Mucosa of descending colon (tissue), 3 donors: ENCODE results near the gene GSTK1. TPM values are rescaled to one million over a fixed set of nuclear protein-coding genes. Genes with fewer than 3 reads are reported as not detected.

Experiments used
- ATAC-seq: fragments of 200-7000 bp; cut with Tn5 transposase; one replicate; pipeline ENCODE4 v1.9.1; 2020; ENCODE audit warnings: mild to moderate bottlenecking, moderate library complexity
- DNase-seq, 3 donors: peaks; one replicate each; pipeline ENCODE4 v3.0.0-alpha.2; 2020
- H3K36me3 ChIP-seq: fragments of 200-600 bp; one replicate; pipeline ENCODE4 v1.8.0; 2021; ENCODE audit warnings: low read depth, mild to moderate bottlenecking
- H3K4me1 ChIP-seq: fragments of 200-600 bp; one replicate; pipeline ENCODE4 v1.8.0; 2021; ENCODE audit warnings: low read depth, mild to moderate bottlenecking
- H3K4me3 ChIP-seq: fragments of 200-600 bp; one replicate; pipeline ENCODE4 v1.8.0; 2021; ENCODE audit warnings: mild to moderate bottlenecking
- H3K9me3 ChIP-seq: fragments of 200-600 bp; one replicate; pipeline ENCODE4 v1.8.0; 2021; ENCODE audit warnings: mild to moderate bottlenecking
- intact Hi-C, 2 donors: fragments of 100-400 bp; cut with DNase I in 1 of 2; cut with micrococcal nuclease in 1 of 2; formaldehyde crosslinking; loops; one replicate each; pipeline versions ENCODE4 v1.11.0 to v1.11.1; 2022; cut with DNase I, micrococcal nuclease
- total RNA-seq, 3 donors: library from RNA; stranded (reverse); fragmentation: NEBNext Ultra II Directional in 2 of 3; extraction: Animal tissue kit (Norgen Biotek cat#: 25700) in 2 of 3; gene quantifications; one replicate each; pipeline versions ENCODE4 v1.2.1 to v1.2.4, GENCODE V29; 2021 to 2023
- TF ChIP-seq, protein P1 (sequence below): fragments of 200-600 bp; IDR thresholded peaks from one replicate; pipeline ENCODE4 v1.8.0; 2022; ENCODE audit warnings: antibody characterized with exemption, mild to moderate bottlenecking
- donor health status: DM: no; HTN: no; CAD: no; lungs with moderate emphysema.
- donor health status: DM: no; HTN: no; CAD: no.
- donor health status: DM: no; HTN: yes; CAD: no.

The GSTK1 gene
- total RNA-seq, 3 donors from 2014 or later = 193 to 363 (median 355) TPM

GRCh38 chr7:143245123-143245522, 18.1 kb upstream of the GSTK1 start:
- Histone ChIP-seq H3K4me3 (no peak overlapping the region), H3K36me3 (peaks cover 3% of the 10 kb centered on the region), H3K9me3 (no peaks in the 10 kb centered on the region), H3K4me1 (peaks cover 21% of the 10 kb centered on the region)
- TF ChIP-seq, protein P1, sequence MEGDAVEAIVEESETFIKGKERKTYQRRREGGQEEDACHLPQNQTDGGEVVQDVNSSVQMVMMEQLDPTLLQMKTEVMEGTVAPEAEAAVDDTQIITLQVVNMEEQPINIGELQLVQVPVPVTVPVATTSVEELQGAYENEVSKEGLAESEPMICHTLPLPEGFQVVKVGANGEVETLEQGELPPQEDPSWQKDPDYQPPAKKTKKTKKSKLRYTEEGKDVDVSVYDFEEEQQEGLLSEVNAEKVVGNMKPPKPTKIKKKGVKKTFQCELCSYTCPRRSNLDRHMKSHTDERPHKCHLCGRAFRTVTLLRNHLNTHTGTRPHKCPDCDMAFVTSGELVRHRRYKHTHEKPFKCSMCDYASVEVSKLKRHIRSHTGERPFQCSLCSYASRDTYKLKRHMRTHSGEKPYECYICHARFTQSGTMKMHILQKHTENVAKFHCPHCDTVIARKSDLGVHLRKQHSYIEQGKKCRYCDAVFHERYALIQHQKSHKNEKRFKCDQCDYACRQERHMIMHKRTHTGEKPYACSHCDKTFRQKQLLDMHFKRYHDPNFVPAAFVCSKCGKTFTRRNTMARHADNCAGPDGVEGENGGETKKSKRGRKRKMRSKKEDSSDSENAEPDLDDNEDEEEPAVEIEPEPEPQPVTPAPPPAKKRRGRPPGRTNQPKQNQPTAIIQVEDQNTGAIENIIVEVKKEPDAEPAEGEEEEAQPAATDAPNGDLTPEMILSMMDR = no peak
- ATAC-seq = peak; percentile 77
- intact Hi-C loops = loop anchor here (10.0 kb wide), 2 partner anchors 50 to 130 kb away; no protein-coding TSS in a partner anchor
- peak in 1 of 3 donors; percentile 24 for DNase-seq

- Histone ChIP-seq H3K36me3 (peaks cover 3% of the 10 kb centered on the region), H3K4me1 (peaks cover 21% of the 10 kb centered on the region), H3K4me3 (no peak overlapping the region), H3K9me3 (no peaks in the 10 kb centered on the region)
- DNase-seq = no peak
- TF ChIP-seq, protein P1 = no peak
- no peak for ATAC-seq
- intact Hi-C loops = loop anchor here (10.0 kb wide), 2 partner anchors 47 to 127 kb away; no protein-coding TSS in a partner anchor
Observed at GRCh38 chr7:143247372-143247771, 15.9 kb upstream of the GSTK1 start.

GRCh38 chr7:143248761-143249354, 14.4 kb upstream of the GSTK1 start:
- ATAC-seq (peak; percentile 63), DNase-seq (peak in 1 of 3 donors; percentile 48)
- Histone ChIP-seq H3K36me3 (peaks cover 3% of the 10 kb centered on the region), H3K9me3 (peaks cover under 1% of the 10 kb centered on the region), H3K4me3 (no peak overlapping the region), H3K4me1 (peaks cover 15% of the 10 kb centered on the region)
- intact Hi-C loops = loop anchor here (10.0 kb wide), 2 partner anchors 46 to 126 kb away; no protein-coding TSS in a partner anchor
- TF ChIP-seq, protein P1 = no peak

DNA sequence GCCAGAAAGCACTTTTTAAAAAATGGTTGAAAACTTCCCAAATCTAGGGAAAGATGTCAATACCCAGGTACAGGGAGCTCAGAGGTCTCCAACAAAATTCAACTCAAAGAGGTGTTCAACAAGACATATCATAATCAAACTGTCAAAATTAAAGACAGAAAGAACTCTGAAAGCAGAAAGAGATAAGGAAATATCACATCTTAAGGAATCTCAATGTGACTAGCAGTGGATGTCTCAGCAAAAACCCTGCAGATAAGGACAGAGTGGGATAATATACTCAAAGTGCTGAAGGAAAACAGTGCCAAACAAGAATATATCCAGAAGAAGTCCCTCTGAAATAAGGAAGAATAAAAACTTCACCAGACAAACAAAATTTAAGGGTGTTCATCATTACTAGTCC, 13.0 kb upstream of the GSTK1 start:
- no peak for ATAC-seq
- Histone ChIP-seq H3K4me1 (peaks cover 5% of the 10 kb centered on the region), H3K9me3 (peaks cover 2% of the 10 kb centered on the region), H3K4me3 (no peak overlapping the region), H3K36me3 (no peaks in the 10 kb centered on the region)
- intact Hi-C loops = no loop called here
- TF ChIP-seq, protein P1 = no peak
- no peak for DNase-seq

GRCh38 chr7:143250822-143251221, 12.4 kb upstream of the GSTK1 start:
- Histone ChIP-seq H3K9me3 (peaks cover 2% of the 10 kb centered on the region), H3K4me1 (no peaks in the 10 kb centered on the region), H3K4me3 (no peak overlapping the region), H3K36me3 (no peaks in the 10 kb centered on the region)
- intact Hi-C loops = no loop called here
- ATAC-seq = no peak
- no peak for DNase-seq
- TF ChIP-seq, protein P1 = no peak
